ENCODE results near the gene IL4I1.

- no peak for TF ChIP-seq CTCF (IDR thresholded peaks at IDR 0.05; ENCODE audit: low read depth, low read length, poor library complexity, severe bottlenecking)
- no peak for TF ChIP-seq EZH2phosphoT487 (IDR thresholded peaks at IDR 0.05; ENCODE audit: borderline replicate concordance, low read length)
Observed at GRCh38 chr19:49891393-49891792, 5.3 kb downstream of the IL4I1 start.
